HEK293 (cell line): Measurements from ENCODE around the gene PDE10A.

Source experiments
- CTCF ChIP-seq: fragments of 450-650 bp; formaldehyde crosslinking; IDR thresholded peaks from 2 replicates; pipeline ENCODE4 v1.5.1; 2016; ENCODE audit warnings: missing biosample characterization, missing genetic modification characterization
- ZBTB21 ChIP-seq: fragments of 450-650 bp; formaldehyde crosslinking; IDR thresholded peaks from 2 replicates; pipeline ENCODE4 v1.5.1; 2017; ENCODE audit warnings: missing biosample characterization, missing genetic modification characterization
- ZNF292 ChIP-seq: fragments of 450-650 bp; formaldehyde crosslinking; IDR thresholded peaks from 2 replicates; pipeline ENCODE4 v1.5.1; 2016; ENCODE audit warnings: low read depth, missing biosample characterization, missing genetic modification characterization, borderline replicate concordance
- ZNF311 ChIP-seq: fragments of 450-650 bp; formaldehyde crosslinking; IDR thresholded peaks from 2 replicates; pipeline ENCODE4 v1.5.1; 2017; ENCODE audit warnings: missing biosample characterization, missing genetic modification characterization, borderline replicate concordance
- ZNF664 ChIP-seq: fragments of 450-650 bp; formaldehyde crosslinking; IDR thresholded peaks from 2 replicates; pipeline ENCODE4 v1.5.1; 2016; ENCODE audit warnings: missing biosample characterization, missing genetic modification characterization
- ZSCAN16 ChIP-seq: fragments of 450-650 bp; formaldehyde crosslinking; IDR thresholded peaks from 2 replicates; pipeline ENCODE4 v1.5.1; 2016; ENCODE audit warnings: missing biosample characterization, missing genetic modification characterization

- TF ChIP-seq ZNF292 (tag by site-specific recombination) (no peak), CTCF (tag by site-specific recombination) (no peak), ZNF311 (tag by site-specific recombination) (no peak), ZSCAN16 (tag by site-specific recombination) (no peak), ZBTB21 (tag by site-specific recombination) (no peak), ZNF664 (no peak)
These were observed 34.1 kb downstream of the PDE10A start for GRCh38 chr6:165628955-165629354.
